HG02759 (cell line): Measurements from ENCODE around the gene FATE1.
A peak's percentile ranks its signal among the peaks of the same experiment; 100 is the strongest.

Experiments used
- ATAC-seq: cut with Tn5 transposase; IDR thresholded peaks from one replicate; pipeline ENCODE4 v1.9.1; 2021; ENCODE audit warnings: mild to moderate bottlenecking, moderate library complexity; ENCODE audit not compliant: unreplicated experiment

Gene FATE1

DNA sequence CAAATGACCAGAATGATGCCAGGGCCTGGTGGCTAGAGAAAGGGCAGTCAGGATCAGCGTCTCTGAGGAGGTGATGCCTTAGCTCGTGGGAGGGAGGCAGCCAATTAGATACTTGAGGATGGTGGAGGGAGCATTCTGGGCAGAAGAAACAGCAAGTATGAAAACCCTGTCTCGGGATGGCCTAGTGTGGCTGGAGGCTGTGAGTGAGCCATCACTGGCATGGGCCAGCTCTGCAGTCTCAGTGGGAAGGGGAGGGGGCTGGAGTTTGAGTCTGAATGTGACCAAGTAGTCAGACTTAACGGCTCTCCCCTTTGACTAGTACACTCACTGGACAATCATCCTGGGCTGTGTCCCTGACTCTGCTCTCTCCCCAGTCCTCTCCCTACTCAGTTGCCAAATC is 25.8 kb downstream of the FATE1 start:
- ATAC-seq, result no peak

DNA sequence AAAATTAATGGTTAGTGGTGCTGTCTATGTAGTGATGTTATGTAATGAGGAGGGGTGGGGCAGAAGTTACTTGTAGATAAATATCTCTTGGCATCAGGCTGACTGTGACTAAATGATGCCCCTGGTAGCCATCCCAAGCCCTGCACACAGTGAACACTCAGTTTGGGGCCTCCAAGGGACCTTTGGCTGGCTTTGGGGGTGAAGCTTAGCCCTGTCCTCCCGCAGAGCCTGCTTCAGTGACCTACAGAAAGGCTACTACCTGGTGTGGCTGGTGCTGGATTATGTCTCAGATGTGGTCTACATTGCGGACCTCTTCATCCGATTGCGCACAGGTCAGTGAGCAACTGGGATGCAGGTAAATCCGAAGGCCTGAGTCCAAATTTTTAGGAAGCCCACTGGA is 26.5 kb downstream of the FATE1 start:
- no peak for ATAC-seq

DNA sequence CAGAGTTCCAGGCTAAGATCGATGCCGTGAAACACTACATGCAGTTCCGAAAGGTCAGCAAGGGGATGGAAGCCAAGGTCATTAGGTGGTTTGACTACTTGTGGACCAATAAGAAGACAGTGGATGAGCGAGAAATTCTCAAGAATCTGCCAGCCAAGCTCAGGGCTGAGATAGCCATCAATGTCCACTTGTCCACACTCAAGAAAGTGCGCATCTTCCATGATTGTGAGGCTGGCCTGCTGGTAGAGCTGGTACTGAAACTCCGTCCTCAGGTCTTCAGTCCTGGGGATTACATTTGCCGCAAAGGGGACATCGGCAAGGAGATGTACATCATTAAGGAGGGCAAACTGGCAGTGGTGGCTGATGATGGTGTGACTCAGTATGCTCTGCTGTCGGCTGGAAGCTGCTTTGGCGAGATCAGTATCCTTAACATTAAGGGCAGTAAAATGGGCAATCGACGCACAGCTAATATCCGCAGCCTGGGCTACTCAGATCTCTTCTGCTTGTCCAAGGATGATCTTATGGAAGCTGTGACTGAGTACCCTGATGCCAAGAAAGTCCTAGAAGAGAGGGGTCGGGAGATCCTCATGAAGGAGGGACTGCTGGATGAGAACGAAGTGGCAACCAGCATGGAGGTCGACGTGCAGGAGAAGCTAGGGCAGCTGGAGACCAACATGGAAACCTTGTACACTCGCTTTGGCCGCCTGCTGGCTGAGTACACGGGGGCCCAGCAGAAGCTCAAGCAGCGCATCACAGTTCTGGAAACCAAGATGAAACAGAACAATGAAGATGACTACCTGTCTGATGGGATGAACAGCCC is 28.0 kb downstream of the FATE1 start:
- ATAC-seq, result no peak

- ATAC-seq, result no peak
These were observed 29.8 kb downstream of the FATE1 start for GRCh38 chrX:151745651-151746050.

GRCh38 chrX:151746502-151746901 is 30.7 kb downstream of the FATE1 start:
- ATAC-seq, result no peak

DNA sequence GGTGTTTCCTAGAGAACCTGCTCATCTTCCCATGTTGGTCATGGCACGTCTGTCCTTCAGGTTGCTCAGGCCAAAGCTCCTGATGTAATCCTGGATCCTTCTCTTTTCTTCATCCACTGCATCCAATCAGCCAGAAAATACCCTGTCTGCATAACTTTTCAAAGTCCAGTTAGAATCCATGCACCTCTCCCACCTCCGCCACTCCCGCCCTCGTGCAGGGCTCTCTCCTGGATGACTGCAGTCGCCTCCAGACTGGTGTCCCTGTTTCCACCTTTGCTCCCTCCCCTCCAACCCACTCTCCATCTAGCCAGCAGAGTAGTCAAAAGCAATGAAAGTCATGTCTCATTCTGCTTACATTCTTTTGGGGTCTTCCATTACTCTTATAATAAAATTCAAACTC is 34.7 kb downstream of the FATE1 start:
- ATAC-seq, result no peak

DNA sequence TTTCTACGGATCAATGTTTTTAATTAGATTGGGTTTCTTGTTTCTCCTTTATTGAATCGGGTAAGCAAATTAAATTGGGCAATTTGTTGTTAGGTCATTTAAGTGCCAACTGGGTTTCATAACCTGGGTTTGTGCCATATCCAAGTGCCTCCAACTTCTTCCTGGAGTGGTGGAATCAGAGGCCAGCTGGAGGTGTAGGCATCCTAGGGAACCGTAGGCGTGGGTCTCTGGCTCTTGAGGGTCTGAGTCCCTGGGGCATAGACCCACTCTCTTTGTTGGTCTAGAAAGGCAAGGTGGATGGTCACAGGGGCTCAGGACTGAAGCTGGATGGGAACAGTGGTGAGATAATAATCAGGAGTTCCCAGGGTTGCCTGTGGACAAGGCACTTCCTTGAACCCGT is 37.0 kb downstream of the FATE1 start:
- no peak for ATAC-seq

DNA sequence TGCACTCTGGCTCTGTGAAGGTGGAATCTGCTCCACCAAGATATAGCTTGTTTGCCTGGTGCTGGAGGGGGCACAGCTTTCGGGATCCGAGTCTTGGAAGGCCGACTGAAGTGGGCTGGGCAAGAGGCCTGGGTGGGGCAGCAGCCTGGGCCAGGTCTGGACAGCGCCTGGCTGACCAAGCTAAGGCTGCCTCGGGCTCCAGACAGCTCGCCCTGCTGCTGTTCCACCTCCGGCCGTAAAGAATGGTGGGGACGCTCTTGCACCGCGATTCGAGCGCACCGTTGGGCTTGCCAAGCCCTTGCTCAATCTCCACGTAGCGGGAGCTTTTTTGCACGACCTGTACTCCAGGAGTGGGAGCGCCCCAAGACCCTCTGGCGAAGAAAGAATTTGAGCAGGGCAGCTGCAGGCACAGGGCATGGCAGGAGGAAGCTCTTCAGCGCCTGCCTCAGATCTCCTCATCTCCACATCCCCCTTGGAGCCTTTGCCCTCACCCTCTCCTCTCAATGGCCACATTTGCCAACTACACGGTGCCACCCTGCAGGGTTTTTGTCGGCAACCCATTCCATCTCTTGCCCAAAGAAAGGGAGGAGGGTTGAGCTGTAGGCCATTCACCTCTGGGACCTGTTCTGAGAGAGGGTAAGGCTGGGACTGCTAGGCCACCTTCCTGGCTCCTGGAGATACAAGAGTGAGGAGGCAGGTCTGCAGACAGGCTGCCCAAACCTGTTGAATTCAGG is 37.6 kb downstream of the FATE1 start:
- peak; percentile 78 for ATAC-seq

DNA sequence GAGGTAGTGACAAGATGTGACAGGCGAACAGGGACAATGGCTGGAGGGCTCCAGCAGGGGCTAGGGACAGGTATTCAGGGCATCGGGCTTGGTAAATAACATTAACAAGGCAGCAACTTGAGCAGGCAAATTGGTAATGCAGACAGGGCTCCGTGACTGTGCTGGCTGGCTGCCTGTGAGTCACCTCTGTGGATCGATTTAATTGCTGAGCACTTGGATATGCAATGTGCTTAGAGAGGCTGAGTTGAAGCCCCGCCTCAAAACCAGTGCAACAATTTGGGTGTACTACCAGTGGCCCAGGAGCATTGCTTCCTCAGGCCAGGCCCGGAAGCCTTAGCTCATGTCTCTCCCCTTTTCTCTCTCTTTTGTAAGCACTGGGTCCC is 38.2 kb downstream of the FATE1 start:
- no peak for ATAC-seq

DNA sequence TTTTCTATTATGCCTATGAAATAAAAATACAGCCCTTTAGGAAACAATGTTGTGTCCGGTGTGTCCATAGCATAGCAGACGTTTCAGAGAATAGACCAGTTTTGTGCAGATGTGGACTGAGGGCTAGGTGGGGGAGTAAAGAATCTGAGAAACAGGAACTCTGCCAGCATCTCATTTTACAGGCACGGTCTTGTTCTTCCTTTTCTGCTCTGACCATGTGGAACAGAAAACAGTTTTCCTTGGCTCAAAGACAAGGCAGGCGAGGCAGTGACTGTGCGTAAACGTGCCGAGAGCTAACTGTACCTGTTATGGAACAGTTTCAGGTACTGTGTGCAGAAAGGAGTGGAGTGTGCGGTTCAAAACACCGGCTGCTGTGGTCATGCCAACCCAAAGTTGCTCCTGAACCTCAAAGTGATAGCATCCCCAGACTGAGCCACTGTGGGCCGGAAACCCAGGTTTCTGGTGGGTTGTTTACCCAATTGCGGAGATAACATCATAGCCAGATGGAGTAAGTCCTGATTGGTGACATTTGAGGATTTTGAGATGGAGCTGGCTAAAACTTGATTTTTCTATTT is 38.9 kb downstream of the FATE1 start:
- no peak for ATAC-seq

DNA sequence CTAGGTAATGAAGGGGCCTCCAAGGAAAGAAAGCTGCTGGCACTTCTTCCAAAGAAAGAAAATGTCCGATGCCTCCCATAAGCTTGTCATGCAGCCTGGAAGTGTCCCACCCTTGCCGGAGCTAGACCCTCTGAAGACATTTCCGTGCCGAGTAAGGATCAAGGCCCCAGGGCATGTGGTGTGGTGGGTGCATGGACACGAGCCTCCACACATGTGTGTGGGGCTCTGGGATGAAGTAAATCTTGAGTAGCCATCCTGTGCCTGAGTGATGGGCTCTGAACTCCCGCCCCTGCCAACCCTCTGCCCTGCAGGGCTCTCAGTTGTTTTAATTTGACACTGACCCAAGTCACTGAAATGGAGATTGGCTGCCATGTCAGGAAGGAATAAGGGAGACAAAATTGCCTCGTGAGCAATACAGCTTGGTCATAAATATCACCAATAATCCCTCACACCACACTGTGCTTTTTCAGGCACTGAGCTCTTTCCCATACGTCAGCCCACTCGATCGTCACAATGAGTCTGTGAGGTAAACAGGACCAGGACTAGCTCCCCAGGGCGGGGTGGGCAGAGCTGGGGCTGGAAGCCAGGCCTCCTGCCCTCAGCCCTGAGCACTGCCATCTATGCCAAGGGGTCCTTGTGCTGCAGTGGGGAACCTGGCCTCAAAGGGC is 43.3 kb downstream of the FATE1 start:
- no peak for ATAC-seq

- no peak for ATAC-seq
These were observed 47.0 kb downstream of the FATE1 start for GRCh38 chrX:151762802-151763201.

GRCh38 chrX:151763711-151764110 is 47.9 kb downstream of the FATE1 start:
- no peak for ATAC-seq

GRCh38 chrX:151765026-151765425 is 49.2 kb downstream of the FATE1 start:
- no peak for ATAC-seq

DNA sequence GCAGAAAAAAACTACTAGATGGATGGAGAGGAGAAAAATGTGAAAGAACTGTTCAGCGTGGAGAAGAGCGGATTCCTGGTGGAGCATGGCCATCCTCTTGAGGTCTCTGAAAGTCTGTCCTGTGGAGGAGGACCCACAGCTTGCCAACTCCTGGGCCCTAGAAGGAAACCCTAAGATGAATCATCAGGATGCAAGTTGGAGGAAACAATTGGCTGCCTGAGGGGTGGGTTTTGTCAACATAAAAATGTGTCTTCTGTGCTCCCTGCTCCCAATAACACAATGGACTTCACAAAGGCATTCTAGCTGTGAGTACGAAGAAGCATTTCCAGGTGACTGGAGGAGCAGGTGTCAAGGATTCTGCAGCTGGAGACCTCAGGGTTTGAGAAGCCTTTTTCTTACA is 55.9 kb downstream of the FATE1 start:
- ATAC-seq, result no peak
